Inflammatory macrophage treated with lipopolysaccharide for 4 hours (primary cell): ENCODE results near the gene FAM169A.
"Not testable (repeated sequence)": the region's sequence is repeated elsewhere in the genome, so short reads cannot be mapped to it uniquely, and the experiment has no call there.

ENCODE experiments used
- DNase-seq: peaks from one replicate; pipeline ENCODE4 v3.0.0-alpha.2; 2020

FAM169A gene, protein sequence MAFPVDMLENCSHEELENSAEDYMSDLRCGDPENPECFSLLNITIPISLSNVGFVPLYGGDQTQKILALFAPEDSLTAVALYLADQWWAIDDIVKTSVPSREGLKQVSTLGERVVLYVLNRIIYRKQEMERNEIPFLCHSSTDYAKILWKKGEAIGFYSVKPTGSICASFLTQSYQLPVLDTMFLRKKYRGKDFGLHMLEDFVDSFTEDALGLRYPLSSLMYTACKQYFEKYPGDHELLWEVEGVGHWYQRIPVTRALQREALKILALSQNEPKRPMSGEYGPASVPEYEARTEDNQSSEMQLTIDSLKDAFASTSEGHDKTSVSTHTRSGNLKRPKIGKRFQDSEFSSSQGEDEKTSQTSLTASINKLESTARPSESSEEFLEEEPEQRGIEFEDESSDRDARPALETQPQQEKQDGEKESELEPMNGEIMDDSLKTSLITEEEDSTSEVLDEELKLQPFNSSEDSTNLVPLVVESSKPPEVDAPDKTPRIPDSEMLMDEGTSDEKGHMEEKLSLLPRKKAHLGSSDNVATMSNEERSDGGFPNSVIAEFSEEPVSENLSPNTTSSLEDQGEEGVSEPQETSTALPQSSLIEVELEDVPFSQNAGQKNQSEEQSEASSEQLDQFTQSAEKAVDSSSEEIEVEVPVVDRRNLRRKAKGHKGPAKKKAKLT

DNA sequence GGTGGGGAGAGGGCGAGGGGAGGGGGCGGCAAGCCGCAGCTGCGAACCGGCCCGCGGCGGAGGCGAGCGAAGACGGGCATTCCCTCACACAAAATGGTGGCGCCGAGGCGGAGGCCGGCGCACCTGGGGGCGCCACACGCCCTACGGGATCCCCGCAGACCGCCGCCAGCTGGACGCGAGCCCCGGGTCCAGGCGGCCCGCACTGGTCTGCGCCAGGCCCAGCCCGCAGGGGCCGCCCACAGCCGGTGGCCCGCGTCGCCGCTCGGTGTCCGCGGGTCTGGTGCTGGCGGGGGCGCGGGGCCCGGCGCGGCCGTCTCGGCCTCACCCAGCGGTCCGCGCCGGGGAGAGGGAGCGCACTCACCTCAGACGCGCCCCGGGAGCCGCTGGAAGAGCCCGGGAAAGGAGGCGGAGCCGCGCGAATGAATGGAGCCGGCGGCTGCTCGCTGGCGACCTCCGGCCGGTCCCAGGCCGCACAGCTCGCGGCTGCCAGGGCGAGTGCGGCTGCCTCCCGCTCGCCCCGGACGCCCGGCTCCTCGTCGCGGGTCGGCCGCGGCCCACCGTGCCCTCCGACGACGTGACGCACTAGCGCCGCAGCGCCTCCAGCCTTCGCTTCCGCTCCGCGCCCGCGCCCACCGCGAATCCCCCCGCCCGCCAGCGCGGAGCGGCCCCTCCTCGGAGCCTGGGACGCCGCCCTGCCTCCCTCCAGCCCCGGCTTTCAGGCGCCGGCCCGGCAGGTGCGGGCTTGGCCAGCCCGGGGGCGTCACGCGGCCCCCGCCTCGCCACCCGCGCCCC lies at the start of gene FAM169A:
Gene FAM169A (minus strand): TSS at position 584 of the 792 bp plus-strand sequence. CDS start 24,711 bp downstream, outside the sequence.
- DNase-seq = peak; percentile 8

DNA sequence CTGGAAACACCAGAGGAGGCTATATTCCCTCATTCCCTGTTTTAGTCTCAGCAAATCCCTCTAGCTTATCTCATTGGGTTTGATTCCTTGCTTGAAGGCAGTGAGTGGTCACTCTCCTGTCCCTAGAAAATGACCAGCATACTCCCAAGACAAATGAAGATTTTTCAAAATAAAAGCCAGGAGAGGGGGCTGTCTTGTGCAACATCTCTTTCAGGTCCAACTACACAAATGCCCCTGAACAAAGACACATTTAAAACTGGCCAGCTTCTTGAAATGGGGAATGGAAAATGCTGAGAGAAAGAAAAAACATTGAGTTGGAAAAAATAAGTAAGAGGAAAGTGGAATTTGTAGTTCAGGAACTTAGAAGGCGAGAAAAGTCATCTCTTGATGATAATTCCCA lies 49.3 kb upstream of the FAM169A start:
- no peak for DNase-seq

DNA sequence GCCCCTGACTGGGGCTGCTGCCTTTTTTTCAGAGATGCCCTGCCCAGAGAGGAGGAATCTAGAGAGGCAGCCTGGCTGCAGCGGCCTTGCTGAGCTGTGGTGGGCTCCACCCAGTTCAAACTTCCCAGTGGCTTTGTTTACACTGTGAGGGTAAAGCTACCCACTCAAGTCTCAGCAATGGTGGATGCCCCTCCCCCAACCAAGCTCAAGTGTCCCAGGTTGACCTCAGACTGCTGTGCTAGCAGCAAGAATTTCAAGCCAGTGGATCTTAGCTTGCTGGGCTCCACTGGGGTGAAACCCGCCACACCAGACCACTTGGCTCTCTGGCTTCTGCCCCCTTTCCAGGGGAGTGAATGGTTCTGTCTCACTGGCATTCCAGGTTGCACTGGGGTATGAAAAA lies 45.2 kb upstream of the FAM169A start:
- DNase-seq = not testable (repeated sequence)

DNA sequence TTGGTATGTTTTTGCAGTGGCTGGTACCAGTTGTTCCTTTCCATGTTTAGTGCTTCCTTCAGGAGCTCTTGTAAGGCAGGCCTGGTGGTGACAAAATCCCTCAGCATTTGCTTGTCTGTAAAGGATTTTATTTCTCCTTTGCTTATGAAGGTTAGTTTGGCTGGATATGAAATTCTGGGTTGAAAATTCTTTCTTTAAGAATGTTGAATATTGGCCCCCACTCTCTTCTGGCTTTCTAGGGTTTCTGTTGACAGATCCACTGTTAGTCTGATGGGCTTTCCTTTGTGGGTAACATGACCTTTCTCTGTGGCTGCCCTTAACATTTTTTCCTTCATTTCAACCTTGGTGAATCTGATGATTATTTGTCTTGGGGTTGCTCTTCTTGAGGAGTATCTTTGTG lies 43.7 kb upstream of the FAM169A start:
- DNase-seq = not testable (repeated sequence)

DNA sequence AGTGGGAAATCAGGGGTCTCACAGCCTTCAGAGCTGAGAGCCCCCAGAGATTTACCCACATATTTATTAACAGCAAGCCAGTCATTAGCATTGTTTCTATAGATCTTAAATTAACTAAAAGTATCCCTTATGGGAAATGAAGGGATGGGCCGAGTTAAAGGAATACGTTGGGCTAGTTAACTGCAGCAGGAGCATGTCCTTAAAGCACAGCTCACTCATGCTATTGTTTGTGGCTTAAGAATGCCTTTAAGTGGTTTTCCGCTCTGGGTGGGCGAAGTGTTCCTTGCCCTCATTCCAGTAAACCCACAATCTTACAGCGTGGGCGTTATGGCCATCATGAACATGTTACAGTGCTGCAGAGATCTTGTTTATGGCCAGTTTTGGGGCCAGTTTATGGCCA lies 42.0 kb upstream of the FAM169A start:
- not testable (repeated sequence) for DNase-seq

DNA sequence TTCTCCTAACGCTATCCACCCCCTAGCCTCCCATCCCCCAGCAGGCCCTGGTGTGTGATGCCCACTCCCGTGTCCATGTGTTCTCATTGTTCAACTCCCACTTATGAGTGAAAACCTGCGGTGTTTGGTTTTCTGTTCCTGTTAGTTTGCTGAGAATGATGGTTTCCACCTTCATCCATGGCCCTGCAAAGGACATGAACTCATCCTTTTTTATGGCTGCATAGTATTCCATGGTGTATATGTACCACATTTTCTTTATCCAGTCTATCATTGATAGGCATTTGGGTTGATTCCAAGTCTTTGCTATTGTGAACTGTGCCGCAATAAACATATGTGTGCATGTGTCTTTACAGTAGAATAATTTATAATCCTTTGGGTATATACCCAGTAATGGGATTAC lies 38.5 kb upstream of the FAM169A start:
- DNase-seq = not testable (repeated sequence)

DNA sequence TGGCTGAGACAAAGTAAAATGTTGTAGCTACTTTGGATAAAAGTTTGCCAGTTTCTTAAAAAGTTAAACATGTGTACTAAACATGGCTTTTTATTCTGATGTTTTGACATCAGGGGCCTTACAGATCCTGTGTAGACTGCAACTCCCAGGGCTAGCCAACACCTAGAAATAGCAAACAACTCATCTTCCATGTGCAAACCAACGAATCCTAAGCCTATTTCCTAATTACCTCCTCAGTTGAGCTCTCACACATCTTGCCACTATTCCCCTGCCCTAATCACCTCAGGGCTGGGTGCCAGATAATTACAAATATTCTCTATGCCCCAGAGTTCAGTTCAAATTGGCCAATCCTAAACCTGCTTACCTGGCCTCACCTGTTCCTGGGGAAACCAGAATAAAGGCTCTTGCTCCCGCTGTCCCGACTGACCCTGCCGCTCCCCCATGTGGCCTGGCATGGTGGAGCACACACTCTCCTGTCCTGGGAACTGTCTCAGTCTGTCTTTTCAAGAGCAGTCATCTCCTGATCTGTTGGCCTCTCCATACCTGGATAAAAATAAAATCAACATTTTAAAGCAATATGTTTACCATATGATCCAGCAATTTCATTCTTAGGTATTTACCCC lies 37.1 kb upstream of the FAM169A start:
- DNase-seq = no peak

DNA sequence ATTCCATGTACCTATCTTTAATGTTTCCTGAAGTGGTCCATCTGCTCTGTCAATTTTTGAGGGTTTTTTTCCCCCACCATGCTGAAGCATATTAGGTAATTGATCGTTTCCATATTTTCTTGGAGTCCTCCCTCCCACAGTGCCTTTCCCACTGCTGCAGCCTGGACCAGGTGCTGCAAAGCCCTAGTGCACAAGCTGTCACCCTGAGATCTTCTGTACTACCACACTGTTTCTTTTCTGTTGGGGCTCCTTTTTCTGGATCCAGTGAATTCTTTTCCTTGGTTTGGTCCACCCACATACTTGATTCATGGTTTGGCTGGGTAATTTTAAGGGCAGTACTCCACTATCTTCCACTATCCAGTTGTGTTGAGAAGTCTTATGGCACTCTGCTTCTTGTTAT lies 30.9 kb upstream of the FAM169A start:
- no peak for DNase-seq

DNA sequence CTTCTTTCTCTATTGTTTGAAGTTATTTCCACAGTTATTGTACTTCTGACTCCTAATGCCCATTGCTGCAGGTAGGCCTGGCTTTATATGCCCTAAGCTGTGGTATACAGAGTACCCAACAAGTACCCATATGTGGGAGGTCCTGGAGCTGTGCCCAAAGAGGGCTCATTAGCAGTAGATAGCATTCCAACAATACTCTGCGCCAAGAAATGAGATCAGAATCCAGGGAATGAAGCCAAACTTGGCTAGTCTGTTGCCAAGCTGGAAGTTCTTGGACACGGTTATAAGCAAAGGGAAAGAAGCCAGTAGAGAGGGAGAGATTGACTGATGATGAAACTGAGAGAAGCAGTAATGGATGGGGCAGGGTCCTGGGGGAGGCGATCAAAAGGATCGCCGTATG lies 29.7 kb upstream of the FAM169A start:
- DNase-seq = no peak

DNA sequence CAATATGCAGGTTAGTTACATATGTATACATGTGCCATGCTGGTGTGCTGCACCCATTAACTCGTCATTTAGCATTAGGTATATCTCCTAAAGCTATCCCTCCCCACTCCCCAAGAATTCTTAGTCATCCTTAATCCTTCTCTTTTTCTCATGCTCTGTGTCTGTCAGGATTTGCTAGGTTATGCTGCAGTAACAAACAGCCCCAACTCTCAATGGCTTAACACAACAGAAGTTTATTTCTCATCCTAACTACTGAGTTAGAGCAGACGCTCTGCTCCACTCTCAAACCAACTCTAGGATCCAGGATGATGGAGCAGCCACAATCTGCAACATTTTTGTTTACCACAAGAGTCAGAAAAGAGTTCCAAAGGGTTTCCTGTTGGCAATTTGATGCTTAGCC lies 28.2 kb upstream of the FAM169A start:
- no peak for DNase-seq

DNA sequence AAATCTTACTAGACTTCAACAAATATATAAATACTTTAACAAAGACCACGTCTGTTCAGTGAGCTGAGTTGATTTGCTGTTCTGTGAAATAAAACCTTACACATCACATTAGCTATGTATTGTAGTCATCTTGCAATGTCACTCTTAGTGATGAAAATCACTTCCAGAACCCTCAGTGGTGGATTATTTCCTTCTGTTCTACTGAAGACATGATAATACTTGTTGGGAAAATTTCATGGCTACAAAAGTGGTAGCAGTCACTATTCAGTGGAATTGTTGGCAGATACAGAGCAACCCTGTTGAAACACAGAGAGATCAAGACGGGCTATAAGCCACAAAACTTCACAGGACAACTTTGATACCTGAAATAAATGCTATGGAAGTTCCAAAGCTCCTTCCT lies 26.7 kb upstream of the FAM169A start:
- DNase-seq = no peak

DNA sequence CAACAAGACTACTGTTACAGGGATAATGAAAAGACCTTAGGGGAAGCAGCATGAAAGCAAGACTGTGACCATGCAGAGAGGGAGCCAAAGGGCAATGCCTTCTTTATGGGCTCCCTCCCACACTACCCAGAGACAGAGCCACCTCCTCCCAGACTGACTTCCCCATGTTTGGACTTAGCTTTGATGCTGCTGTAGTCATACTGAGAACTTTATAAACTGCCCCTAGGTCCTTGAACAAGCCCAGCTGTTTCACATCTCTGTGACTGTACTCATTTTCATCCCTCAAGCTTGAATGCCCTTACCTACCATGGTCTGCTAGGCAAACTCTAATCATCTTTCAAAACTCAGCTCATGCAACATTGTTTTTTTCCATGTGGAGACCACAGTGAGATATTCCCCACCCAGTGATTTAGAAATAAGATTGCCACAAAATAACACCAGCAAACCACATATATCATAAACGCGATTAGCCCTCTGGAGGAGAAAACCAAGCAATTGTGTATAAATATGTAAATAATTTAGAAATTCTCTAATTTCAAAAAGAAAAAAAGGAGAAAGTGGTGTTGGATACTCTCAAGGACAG lies 23.4 kb upstream of the FAM169A start:
- DNase-seq = no peak

DNA sequence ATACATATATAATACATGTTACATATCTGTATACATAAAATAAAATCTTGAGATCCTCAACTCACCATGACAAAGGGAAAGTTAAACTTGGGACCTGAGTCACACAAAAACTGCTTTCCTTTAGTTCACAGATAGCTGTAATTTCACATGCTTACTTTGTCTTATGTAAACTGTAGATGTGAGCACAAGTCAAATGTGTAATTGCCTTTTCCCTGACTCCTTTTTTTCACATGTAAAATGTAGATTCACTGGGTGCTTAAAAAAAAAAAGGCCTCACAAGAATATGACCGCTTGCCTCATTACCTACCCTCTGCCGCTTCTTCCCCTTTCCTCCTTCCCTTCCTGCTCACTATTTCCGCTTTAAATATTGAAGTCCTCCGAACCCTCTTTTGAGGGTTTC lies 21.9 kb upstream of the FAM169A start:
- peak; percentile 9 for DNase-seq

DNA sequence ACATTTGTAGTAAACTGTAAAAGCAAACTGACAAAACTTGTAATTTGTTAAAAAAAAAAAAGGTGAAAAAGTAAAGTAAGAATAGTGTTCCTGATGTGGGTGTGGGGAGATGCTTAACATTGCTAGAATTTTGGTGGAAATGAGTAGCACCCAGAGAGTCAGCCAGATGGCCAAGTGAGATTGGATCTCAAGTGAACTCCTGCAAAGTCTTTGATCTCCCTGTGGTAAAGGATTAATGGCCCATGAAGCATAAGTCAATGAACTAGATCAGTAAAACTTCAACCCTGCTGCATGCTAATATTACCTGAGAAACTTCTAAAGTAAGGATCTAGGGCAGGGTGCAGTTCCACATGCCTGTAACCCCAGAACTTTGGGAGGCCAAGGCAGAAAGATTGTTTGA lies 19.0 kb upstream of the FAM169A start:
- no peak for DNase-seq

DNA sequence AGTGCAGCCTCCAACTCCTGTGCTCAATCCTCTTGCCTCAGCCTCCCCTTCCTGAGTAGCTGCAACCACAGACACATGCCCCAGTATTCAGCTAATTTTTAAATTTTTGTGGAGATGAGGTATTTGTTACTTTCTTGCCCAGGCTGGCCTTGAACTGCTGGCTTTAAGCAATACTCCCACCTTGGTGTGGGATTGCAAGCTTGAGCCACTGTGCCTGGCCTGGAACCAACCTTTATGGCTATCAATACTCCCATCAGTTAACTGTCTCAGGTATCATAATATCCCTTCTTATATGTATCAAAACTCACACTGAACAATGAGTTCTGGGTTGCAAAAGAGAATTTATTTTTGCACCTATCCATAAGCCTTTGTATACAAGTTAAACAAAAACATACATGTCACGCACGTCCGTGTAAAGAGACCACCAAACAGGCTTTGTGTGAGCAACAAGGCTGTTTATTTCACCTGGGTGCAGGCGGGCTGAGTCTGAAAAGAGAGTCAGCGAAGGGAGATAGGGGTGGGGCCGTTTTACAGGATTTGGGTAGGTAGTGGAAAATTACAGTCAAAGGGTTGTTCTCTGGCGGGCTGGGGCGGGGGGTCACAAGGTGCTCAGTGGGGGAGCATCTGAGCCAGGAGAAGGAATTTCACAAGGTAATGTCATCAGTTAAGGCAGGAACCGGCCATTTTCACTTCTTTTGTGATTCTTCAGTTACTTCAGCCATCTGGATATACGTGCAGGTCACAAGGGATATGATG lies 16.4 kb upstream of the FAM169A start:
- DNase-seq = not testable (repeated sequence)

DNA sequence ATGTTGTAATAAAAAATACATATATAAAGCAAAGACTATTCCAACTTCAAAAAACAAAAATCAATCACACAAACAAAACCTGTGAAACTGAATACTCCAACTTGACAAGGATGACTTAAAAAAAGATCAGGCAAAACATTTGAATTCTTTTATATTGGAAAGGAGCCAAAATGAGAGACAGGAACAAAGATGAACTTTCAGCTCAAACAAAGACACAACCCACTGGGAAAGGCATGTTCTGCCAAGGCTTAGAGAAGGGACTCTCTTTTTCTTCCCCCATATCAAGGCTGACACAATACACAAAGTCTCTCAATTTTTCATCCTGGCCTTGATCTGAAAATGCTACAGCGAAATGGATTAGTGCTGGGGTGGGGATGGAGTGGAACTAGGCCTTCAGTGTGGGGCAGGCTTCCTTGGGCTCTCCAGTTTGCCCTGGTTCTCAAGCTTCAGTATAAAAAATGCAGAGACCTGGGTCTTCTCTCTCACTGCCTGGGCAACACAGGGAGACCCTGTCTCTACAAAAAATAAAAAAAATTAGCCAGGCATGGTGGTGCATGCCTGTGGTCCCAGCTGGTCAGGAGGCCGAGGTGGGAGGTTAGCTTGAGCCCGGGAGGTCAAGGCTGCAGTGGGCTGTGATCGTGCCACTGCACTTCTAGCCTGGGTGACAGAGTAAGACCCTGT lies 11.6 kb upstream of the FAM169A start:
- DNase-seq = no peak

DNA sequence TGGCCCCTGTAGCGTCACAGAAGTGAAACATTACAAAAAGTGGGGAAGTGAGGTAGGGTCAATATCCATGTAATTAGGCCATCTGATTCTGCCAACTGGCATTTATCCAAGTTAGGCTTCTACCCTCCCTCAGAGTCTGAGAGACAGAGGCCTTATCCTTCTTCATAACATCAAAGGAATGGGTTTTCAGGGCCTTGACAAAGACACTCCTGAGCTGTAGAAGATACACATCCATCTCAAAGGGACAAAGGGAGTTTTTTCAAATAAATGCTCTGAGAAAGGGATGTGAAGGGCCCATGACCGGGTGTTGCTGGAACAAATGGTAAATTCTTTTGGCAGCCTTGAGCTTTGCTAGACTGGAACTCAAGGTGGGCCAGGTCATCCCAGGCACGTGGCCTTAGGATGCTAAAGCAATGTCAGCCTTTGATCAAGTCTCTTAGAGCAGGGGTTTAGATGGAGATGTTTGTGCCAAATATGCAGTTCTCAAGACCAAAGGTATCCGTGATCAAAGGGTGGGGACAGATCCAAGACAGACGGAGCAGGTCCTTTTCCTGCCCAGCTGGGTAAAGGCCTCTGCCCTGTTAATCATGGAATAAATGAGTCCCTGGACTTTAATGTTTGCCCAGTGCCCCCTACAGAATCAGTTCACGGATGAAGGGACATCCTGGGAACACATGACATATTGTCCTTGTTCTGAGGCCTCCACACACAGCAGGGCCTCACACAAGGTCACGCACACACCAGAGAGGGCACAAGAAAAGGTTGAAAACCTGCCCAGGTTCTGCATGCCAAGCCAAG lies 10.0 kb upstream of the FAM169A start:
- no peak for DNase-seq

DNA sequence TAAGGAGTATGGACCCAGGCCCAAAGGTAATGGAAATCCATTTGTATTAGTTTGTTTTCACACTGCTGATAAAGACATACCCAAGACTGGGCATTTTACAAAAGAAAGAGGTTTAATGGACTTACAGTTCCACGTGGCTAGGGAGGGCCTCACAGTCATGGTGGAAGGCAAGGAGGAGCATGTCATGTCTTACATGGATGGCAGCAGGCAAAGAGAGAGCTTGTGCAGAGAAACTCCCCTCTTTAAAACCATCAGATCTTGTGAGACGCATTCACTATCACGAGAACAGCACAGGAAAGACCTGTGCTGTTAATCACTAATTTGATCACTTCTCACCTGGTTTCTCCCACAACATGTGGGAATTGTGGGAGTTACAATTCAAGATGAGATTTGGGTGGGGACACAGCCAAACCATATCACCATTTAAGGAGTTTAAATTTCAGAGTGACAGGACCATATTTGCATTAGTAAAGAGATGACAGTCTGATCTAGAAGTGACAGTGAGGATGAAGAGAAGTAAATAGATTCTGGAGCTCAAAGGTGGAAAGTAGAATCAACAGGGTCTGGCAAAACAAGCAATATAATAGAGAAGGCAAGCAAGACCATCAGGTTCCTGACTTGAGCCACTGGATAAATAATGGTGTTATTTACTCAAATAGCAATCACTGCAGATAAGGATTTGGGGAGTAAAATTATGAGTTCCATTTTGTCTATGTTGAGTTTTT lies 7.5 kb upstream of the FAM169A start:
- DNase-seq = no peak

DNA sequence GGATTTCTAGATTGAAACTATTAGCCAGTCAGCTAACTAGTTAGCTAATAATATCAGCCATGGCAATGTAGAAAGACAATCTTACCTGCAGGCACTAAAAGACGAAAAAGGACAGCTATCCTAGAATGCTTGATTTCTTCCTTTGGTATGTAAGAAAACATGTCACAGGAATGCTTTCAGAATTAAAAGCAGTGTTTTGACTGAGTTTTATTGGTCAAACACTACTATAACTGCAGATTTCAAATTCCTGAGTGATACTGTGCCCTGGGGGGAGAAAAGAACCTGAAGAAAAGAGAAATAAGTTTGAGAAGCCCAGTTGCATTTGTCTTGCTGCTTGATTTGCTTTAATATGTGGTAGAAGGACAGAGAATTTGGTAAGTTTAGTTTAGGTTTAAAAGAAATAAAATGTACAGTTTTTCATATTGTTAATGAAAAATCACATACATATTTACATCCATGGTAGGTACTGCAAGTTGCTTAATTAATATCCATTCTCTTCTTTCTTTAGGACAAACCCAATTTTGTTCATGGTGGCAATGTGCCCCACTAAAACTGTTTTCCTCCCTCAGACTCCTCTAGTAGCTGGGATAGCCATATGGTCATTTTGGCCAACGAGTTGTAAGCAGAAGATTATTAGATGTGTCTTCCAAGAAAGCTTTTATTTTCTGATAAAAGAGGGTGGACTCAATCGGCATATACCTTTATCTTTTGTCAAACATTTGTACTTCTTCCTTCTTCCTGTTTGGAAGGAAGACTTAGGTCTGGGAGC lies 4.3 kb upstream of the FAM169A start:
- no peak for DNase-seq
